Head of caudate nucleus (tissue), 42 donors: ENCODE measurements around the gene TTC14.
A peak's percentile ranks its signal among the peaks of the same experiment; 100 is the strongest.
"Not testable (repeated sequence)": the region's sequence is repeated elsewhere in the genome, so short reads cannot be mapped to it uniquely, and the experiment has no call there.

ENCODE experiments used
- DNase-seq, 42 donors: peaks; one replicate each; pipeline versions ENCODE4 v3.0.0 to v3.0.0-alpha.2; 2020 to 2021; ENCODE audit warnings: mixed read lengths in 7 of 42
- intact Hi-C: fragments of 100-400 bp; cut with DNase I; formaldehyde crosslinking; loops from one replicate; pipeline ENCODE4 v1.15.0; 2022

TTC14 gene, protein sequence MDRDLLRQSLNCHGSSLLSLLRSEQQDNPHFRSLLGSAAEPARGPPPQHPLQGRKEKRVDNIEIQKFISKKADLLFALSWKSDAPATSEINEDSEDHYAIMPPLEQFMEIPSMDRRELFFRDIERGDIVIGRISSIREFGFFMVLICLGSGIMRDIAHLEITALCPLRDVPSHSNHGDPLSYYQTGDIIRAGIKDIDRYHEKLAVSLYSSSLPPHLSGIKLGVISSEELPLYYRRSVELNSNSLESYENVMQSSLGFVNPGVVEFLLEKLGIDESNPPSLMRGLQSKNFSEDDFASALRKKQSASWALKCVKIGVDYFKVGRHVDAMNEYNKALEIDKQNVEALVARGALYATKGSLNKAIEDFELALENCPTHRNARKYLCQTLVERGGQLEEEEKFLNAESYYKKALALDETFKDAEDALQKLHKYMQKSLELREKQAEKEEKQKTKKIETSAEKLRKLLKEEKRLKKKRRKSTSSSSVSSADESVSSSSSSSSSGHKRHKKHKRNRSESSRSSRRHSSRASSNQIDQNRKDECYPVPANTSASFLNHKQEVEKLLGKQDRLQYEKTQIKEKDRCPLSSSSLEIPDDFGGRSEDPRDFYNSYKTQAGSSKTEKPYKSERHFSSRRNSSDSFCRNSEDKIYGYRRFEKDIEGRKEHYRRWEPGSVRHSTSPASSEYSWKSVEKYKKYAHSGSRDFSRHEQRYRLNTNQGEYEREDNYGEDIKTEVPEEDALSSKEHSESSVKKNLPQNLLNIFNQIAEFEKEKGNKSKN

DNA sequence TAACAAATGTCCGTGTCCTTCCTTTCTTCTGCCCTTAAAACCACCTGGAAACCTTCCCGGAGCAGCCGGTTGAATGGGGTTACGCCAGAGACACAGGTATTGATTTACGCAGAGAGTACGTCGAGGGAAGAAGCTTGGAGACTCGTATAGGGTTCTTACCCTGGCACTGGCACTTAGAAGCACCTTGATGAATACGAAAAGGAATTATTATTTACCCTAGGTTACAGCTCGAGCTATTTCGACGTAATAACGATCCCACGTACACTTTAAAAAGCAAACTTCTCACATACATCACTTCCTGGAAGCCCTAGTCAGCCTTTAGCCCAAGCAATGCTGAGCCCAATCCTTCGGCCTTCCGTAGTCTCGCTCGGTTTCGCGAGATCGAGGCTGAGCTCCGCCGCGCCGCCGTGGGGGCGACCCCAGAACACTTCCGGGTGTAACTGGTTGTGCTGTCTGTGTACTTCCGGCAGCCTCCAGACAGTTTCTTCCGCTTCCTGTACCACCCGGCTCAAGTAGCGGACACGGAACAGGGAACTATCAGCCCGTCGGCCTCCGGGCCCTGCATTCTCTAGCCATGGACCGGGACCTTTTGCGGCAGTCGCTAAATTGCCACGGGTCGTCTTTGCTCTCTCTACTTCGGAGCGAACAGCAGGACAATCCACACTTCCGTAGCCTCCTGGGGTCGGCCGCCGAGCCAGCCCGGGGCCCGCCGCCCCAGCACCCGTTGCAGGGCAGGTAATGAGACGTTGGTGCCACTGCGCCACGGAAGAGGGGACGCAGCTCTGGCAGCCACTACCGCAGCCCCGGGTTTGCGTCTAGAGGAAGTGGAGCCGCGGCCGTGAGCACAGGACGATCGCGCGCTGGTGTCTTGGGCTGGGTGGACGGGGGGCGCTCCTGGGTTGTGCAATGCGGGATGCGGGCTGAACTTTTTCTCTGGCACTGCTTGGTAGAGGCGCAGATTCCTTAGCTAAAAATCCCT lies at the start of gene TTC14:
TSS of gene TTC14 (plus strand) at position 476 of the 979 bp plus-strand sequence. CDS start at position 575, 99 bp downstream.
- intact Hi-C loops, result no loop called here
- DNase-seq, result peak; percentile 88 to 98 (median 93)

DNA sequence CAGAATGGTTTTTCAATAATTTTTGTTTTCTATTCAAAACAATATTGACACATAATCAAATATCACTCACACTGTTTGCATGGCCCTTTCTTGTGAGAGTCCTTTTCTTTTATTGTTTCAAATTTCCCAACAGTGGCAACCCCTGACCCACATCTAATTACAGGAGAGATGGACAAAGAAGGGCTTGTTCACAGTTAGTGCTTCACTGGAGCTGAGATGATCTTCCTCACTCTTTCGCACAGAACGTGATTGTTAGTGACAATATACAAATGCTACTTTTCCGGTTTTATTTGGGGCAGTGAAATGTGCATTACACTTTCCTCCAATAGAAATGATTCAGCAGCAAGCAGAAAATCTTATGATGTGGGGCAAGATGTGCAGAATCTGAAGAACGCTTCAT lies 38.6 kb upstream of the TTC14 start:
- DNase-seq, result peak in 2 of 42 donors; percentile 1 to 4
- intact Hi-C loops, result no loop called here

DNA sequence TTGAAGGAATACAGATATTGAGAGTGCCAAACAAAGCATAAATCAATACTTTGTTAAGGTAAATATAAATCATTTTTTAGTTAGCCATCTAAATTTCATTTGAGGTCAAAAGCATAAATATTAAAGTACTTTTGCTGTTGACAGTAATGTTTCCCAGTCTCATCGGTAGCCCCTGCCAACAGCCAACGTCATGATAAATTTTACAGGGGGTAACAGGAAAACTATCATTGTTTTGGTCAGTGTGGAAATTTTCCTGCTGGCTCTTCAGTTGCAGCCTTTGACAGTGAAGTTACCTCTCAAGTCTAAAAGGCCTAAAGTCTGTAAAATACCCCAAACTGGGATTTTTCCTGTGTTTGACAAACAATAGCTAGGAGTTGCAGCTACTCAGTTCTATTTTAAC lies 37.3 kb upstream of the TTC14 start:
- DNase-seq, result no peak
- intact Hi-C loops, result no loop called here

DNA sequence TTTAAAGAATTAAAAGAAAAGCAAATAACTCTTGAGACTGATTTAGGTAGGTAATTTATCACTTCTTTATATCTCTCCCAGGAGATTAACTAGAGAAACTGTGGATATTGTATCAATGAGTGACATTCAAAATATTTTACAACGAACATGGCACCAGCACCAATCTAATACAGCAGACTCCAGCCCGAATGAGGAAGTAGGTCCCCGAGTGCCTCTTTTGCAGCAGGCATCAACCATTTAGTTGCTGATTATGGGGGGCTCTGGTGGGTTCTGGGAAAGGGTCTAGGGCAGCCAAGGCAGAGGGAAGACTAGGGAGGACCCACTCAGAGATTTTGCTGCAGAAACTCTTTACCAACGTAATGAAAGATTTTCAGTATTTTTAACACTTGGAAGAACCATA lies 31.7 kb upstream of the TTC14 start:
- intact Hi-C loops, result no loop called here
- no peak for DNase-seq

DNA sequence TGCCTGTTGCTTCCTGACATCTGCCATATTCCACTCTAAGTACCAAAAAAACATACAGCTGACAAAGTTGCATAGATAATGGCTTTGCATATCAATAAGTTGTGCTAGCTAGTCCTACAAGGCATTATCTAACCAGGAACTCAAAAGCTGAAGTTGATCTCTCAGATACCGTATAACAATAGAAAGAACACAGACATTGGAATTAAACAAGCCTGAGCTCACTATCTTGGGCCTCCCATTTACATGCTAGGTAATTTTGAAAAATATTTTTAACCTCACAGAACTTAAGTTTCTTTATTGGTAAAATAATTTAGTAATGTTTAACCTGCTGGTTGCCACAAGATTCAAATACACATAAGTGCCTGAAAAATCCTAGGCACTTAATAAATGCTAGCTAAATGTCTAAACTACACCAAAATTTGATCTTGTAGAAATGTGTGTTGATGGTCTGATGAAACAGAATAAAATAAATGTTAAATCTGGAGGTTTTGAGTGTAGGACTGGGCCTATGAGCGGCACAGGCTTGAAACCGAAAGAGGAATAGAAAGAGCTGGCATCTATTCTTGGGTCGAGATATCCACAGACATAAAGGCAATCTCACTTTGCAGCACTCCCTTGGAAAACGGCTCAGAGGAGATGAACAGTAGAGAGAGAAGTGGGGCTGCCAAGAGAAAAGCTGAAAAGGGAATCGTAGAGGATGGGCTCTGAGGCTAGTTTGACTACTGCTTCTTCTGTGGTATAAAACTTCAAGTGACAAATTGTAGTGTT lies 29.9 kb upstream of the TTC14 start:
- intact Hi-C loops, result no loop called here

DNA sequence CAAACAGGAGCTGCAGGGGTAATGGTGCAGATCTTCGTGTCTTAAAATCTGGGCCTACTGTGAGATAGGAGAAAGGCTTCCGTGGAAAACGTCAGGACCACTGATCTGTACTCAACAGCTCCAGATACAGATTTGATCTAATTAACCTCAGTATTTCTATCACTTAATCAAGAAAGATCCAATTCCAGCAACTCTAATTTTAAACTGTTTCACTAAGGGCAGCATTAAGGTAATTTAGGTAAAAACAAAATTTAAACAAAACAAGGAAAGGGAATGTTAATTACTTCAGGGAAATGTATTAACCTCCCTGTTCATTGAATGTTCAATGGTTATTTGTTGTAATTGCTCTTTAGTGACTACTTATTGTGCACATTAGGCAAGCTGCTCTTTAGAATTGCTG lies 26.4 kb upstream of the TTC14 start:
- intact Hi-C loops, result no loop called here
- DNase-seq, result no peak

More for the DNA sequence above, 29.9 kb upstream of the TTC14 start:
- no peak for DNase-seq

DNA sequence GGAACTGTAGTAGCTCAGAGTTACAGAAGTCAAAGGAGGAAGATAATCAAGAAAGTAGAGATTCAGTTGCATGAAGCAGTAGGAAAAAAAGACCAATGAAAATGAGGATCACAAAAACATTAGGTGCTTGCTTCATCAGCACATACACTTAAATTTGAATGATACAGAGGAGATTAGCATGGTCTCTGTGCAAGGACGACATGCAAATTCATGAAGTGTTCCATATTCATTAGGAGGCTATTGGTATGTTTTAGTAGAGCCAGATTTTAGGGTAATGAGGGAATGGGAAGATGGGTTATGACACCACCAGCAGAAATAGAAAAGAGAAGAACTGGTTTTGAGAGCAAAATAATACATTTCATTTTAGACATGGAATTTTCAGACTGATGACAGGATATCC lies 21.0 kb upstream of the TTC14 start:
- no peak for DNase-seq
- intact Hi-C loops, result loop anchor here (10.0 kb wide), 1 partner anchor 816 kb away; no protein-coding TSS in a partner anchor

DNA sequence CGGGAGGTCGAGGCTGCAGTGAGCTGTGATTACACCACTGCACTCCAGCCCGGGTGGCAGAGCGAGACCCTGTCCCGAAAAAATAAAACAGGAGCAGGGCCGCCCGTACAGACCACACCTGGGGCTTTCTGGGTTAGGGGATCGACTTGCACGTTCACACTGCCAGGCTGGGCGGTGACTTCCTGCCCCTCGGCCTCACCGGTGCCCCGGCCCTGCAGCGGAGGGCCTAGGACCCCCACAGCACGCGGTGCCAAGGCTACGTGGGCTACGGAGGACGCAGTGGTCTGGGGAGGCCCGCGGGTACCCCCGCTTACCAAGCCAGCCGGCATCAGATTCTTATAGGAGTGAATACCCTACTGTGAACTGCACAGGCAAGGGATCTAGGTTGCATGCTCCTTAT lies 11.6 kb upstream of the TTC14 start:
- intact Hi-C loops, result loop anchor here (10.0 kb wide), 1 partner anchor 666 kb away; no protein-coding TSS in a partner anchor
- no peak for DNase-seq

DNA sequence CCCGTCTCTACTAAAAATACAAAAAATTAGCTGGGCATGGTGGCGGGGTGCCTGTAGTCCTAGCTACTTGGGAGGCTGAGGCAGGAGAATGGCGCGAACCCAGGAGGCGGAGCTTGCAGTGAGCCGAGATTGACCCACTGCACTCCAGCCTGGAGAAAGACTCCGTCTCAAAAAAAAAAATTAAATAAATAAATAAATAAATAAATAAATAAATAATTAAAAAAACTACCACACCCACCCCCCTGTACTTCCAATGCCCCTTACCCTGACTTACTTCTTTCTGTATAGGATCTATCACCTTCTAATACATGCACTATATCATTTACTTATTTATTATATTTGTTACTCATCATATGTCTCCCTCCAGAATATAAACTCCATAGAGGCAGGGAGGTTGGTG lies 8.3 kb upstream of the TTC14 start:
- intact Hi-C loops, result loop anchor here (10.0 kb wide), 1 partner anchor 669 kb away; no protein-coding TSS in a partner anchor
- DNase-seq, result not testable (repeated sequence)

DNA sequence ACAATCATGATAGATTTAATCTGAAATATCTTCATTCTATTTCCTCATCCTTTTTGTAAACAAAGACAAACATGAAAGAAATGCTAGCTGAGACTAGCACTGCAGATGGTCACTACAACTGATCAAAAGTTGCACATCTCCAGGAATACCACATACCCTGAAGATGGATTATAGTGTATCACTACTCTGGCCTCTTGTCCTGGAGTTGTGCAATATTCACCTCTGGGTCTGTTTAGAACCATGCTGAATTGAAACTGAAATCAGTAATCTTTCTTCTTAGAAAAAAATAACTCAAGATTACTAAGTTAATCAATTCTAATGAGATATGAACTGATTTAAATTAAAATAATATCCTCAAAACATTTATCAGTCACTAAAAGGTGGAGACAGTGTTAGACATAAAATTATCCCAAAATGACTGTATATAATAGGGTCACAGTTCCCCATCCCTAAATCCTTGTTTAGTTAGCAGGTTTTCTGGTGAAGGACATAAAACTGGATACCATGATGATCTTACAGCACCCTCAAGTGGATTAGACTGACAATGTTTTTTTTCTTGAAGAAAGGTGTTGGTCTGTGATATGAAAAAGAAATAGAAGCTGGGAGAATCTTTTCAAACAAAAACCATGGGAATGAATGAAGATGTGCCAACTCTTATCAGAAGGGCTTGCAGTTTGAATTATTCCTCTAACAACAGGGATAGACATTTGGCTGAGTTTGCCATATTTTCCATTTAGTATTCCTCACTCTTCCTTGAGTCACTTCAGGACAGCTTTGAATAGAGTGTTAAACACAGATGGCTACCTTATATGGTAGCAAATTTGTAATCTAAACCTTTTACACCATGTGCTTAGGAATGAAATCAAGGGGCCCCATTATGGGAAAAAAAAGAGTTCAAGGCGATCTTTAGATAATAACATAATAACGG lies 7.1 kb upstream of the TTC14 start:
- peak in 1 of 42 donors; percentile 36 for DNase-seq

DNA sequence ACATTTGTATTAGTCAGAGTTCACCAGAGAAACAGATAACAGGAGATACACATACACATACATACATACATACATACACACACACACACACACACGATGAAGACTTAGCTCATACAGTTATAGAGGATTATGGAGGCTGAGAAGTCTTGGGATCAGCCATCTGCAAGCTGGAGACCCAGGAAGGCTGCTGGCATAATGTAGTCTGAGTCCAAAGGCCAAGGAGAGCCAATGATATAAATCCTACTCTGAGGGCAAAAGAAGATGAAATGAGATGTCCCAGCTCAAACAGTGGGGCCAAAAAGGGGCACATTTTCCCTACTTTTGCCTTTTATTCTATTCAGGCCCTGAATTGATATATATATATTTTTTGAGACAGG lies 6.4 kb upstream of the TTC14 start:
- no peak for DNase-seq
- intact Hi-C loops, result loop anchor here (5.0 to 10.0 kb wide), 2 partner anchors 183 to 671 kb away; no protein-coding TSS in a partner anchor

More for the DNA sequence above, 7.1 kb upstream of the TTC14 start:
- intact Hi-C loops, result loop anchor here (5.0 to 10.0 kb wide), 2 partner anchors 183 to 670 kb away; no protein-coding TSS in a partner anchor

DNA sequence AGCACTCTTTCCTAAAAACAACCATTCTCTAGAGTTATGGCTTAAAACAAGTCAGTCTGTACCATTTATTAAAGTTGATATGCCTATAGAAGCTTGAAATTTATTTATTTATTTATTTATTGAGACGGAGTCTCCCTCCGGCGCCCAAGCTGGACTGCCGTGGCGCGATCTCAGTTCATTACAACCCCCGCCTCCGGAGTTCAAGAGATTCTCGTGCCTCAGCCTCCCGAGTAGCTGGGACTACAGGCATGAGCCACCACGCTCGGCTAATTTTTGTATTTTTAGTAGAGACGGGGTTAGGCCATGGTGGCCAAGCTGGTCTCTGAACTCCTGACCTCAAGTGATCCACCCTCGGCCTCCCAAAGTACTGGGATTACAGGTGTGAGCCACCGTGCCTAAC lies 1.5 kb upstream of the TTC14 start:
- DNase-seq, result no peak
- intact Hi-C loops, result no loop called here

DNA sequence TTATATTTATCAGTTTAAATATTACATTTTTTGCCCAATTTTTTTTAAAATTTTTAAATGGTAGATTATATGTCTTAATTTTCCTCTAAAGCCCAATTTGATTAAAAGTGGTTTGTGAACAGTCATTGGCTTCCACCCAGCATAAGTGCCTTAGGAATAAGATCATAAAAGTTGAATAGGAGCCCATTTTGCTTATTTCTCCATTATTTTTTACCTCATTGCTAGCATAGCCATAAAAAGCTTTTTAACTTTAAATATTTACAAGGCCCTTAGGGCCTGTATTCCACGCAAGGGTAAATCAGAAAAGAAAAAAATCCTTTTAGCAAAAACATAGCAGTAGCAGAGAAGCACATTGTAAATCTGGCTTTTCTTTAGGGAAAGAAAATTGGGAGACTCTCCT lies 9.0 kb downstream of the TTC14 start:
- intact Hi-C loops, result no loop called here
- DNase-seq, result no peak

DNA sequence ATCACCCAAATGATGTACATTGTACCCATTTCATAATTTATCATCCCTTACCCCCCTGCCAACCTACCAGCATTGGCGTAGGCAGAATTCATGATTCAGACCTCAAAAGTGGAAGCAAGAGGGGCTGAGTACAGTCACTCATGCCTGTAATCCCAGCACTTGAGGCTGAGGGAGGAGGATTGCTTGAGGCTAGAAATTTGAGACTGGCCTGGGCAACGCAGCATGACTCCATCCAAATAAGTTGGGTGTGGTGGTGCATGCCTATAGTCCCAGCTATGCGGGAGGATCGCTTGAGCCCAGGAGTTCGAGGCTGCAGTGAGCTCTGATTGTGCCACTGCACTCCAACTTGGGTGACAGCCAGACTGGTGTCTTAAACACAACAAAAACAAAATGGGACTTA lies 10.4 kb downstream of the TTC14 start:
- DNase-seq, result no peak

DNA sequence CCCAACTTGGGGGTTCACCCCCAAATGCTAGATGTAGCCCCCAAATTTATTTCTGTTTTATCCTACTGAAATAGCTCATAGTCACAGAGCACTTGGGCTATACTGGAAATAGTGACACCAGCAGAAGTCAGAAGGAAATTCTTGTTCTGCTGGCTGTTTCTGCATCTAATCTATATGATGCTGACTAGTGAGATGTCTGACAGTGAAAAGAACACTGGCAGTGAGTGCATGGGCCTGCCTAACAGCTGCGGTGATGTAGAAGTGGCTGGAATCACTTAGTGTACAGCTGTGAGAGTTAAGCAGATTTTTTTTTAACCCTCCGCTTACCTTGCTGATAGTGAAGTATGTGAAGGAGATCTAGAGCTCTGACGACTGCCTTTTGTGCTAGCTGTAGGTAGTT lies 14.0 kb downstream of the TTC14 start:
- no peak for DNase-seq
- intact Hi-C loops, result no loop called here

More for the DNA sequence above, 10.4 kb downstream of the TTC14 start:
- intact Hi-C loops, result no loop called here

DNA sequence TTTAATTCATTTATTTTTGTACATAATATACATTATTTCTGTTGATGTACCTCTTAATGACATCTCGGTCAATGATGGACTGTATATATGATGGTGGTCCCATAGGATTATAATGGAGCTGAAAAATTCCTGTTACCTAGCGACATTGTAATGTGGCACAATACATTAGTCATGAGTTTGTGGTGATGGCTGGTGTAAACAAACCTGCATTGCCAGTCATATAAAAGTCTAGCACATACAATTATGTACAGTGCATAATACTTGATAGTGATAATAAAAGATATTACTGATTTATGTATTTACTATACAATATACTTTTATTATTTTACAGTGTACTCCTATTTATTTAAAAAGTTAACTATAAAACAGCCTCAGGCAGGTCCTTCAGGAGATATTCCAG lies 15.1 kb downstream of the TTC14 start:
- intact Hi-C loops, result no loop called here
- no peak for DNase-seq

DNA sequence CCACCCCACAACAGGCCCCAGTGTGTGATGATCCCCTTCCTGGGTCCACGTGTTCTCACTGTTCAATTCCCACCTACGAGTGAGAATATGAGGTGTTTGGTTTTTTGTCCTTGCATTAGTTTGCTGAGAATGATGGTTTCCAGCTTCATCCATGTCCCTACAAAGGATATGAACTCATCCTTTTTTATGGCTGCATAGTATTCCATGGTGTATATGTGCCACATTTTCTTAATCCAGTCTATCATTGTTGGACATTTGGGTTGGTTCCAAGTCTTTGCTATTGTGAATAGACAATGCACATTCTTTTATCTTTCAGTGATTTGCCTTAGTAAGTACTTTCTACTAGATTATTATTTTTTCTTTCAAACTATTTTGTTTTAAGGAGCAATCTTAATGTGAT lies 16.6 kb downstream of the TTC14 start:
- intact Hi-C loops, result not testable (repeated sequence)

More for the DNA sequence above, 16.6 kb downstream of the TTC14 start:
- not testable (repeated sequence) for DNase-seq
